OCI-LY7 (cell line): ENCODE measurements around the gene INTS6L.
"Not testable (repeated sequence)": the region's sequence is repeated elsewhere in the genome, so short reads cannot be mapped to it uniquely, and the experiment has no call there.

Experiments
- EZH2phosphoT487 ChIP-seq: fragments of 200-600 bp; sonication (generic); IDR thresholded peaks from 2 replicates; pipeline ENCODE4 v1.6.1; 2018; ENCODE audit warnings: low read depth, borderline replicate concordance, mild to moderate bottlenecking, mixed run types, antibody characterized with exemption, low read length, moderate library complexity, mixed read lengths
- TF ChIP-seq, protein P1 (sequence below): fragments of 200-600 bp; sonication (generic); conservative IDR thresholded peaks from 2 replicates; pipeline ENCODE4 v1.5.1; 2014; ENCODE audit warnings: mild to moderate bottlenecking, antibody characterized with exemption, low read length, moderate library complexity, mixed read lengths

DNA sequence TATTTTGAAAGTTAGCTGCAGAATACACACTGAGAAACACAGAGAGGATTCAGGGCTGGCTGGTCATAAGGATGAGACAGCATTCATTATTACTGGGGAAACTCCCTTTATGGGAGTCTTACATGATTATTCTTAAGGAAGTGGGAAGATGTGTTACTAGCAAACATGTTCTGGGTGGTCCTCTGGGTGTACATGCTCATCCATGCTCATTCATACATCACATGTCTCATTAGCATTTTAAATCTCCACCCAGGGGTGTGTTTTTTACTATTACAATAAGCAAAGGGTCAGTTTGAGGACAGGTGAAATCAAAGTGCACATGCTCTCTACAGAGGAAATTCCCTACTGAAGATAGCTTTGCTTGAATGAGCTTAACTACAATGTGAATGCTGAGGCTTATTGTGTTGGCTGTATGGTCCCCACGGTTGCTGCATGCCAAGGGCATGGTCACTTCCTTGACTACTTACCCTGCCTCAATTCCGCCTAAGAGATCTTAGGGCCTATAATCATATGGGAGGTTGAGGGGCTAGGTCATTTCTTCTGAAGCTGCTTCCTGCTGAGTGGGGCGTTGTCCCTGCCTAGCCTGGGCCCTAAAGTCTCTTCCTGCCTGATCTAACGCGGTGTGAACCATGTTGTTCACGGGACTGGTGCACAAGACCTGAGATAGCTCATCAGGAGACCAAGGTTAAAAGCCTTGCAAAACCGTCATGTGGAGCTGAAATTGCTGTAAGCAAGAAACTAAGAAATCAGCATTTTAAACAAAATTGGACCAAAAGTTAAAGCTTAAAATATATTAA is 104.1 kb downstream of the INTS6L start:
- TF ChIP-seq, protein P1, sequence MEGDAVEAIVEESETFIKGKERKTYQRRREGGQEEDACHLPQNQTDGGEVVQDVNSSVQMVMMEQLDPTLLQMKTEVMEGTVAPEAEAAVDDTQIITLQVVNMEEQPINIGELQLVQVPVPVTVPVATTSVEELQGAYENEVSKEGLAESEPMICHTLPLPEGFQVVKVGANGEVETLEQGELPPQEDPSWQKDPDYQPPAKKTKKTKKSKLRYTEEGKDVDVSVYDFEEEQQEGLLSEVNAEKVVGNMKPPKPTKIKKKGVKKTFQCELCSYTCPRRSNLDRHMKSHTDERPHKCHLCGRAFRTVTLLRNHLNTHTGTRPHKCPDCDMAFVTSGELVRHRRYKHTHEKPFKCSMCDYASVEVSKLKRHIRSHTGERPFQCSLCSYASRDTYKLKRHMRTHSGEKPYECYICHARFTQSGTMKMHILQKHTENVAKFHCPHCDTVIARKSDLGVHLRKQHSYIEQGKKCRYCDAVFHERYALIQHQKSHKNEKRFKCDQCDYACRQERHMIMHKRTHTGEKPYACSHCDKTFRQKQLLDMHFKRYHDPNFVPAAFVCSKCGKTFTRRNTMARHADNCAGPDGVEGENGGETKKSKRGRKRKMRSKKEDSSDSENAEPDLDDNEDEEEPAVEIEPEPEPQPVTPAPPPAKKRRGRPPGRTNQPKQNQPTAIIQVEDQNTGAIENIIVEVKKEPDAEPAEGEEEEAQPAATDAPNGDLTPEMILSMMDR = not testable (repeated sequence)
- not testable (repeated sequence) for TF ChIP-seq EZH2phosphoT487
